GM03348 (cell line): ENCODE results near the gene HLA-DPA1.
A peak's percentile ranks its signal among the peaks of the same experiment; 100 is the strongest.
"Not testable (repeated sequence)": the region's sequence is repeated elsewhere in the genome, so short reads cannot be mapped to it uniquely, and the experiment has no call there.

Source experiments
- DNase-seq: peaks from one replicate; pipeline ENCODE4 v3.0.0; 2012; ENCODE audit warnings: low spot score

The HLA-DPA1 gene

GRCh38 chr6:33073431-33073871, at the start of gene HLA-DPA1:
HLA-DPA1 (minus strand) TSS chr6:33073649.
- peak; percentile 80 for DNase-seq

GRCh38 chr6:33123181-33123580, 49.7 kb upstream of the HLA-DPA1 start:
- DNase-seq: no peak

- DNase-seq: no peak
Observed at GRCh38 chr6:33120001-33120400, 46.6 kb upstream of the HLA-DPA1 start.

DNA sequence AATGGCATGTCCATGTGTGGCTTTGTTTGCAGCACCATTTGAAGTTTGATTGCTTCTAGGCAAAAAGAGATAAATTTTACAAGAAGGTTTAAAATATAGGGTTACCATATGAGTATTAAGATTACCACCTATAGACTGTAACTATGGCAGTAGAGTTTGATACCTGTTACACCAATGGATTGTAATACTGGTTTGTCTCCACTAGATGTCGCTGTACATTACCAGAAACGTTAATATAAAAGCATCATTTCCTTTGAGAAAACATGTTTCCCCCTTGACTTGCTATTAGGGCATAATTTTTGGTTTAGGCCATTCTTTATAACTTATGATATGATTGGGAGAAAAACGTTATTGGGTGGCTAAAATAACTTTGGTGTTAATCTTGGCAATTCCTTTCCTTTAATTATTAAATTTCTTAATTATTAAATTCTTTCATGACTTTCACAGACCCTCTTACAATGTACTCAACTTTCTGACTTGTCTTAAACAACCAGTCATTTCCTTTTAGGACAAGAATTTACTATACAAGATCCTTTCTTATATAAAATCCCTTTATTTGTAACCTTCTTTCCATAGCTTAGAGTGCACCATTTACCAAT, 45.2 kb upstream of the HLA-DPA1 start:
- peak; percentile 47 for DNase-seq

DNA sequence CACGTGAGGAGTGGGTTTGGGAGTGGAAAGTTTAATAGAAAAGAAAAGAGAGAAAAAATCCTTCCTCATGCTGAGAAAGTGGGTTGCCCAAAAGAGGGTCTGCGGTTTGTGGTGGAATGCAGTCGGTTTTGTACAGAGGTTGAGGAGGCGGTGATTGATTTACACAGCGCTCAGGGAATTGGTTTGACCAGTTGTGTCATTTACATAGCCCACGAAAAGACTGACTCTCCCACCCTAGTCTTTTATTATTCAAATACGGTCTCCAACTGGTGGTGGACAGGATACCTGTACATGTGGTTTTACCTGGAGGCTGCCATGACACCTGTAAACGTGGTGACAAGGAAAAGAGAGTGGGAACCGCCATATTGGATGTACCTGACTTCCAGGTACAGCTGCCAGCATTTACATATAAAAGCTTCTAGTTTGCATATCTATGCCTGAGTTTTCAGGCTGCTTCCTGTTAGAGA, 44.4 kb upstream of the HLA-DPA1 start:
- no peak for DNase-seq

DNA sequence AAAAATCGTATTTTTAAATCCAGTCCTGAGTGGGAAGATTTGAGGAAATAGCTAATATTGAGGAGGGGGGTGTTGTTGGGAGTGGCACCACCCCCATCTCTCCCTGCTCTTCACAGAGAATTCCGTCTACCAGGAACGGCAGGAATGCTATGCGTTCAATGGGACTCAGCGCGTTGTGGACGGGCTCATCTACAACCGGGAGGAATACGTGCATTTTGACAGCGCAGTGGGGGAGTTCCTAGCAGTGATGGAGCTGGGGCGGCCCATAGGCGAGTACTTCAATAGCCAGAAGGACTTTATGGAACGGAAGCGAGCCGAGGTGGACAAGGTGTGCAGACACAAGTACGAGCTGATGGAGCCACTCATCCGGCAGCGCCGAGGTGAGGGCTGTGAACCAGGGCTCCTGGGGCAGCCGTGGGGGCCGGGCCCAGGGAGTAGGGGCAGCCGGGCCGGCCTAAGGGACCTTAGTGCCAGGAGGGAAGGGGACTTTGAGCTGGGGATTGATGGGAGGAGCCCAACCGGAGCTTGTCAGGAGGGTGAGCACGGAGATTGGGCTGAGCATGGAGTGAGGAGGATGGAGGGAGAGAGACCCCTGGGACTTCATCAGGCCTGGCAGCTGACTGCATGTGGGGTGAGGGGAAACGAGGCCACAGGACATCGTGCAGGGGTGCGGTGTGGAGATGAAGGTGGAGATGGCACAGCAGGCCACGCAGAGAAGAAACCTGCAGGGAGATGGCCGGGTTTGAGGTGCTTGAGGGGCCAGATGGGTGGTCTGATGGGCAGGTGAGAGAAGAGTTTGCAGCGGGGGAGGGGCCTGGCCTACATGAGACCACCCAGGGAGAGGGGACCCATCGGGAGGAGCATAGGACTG, 43.6 kb upstream of the HLA-DPA1 start:
- DNase-seq: no peak

- no peak for DNase-seq
Observed at GRCh38 chr6:33116417-33116816, 43.0 kb upstream of the HLA-DPA1 start.

DNA sequence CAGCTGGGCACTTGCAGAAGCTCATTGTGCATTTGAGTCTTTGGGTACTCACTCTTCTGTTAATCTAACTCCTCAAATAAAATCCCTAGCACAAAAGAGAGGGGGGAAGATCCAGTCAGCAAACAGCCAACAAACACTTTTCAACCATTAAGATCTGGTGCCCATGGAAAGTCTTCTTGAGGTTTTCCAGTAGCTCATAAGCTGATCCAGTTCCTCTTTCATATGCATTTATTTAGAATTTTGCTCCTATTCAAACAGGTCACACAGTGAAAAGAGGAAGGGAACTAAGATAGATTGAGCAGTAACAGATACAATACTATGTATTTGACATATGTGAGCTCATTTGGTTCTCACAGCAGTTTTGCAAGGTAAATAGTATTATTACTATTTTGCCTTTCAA, 41.0 kb upstream of the HLA-DPA1 start:
- no peak for DNase-seq

DNA sequence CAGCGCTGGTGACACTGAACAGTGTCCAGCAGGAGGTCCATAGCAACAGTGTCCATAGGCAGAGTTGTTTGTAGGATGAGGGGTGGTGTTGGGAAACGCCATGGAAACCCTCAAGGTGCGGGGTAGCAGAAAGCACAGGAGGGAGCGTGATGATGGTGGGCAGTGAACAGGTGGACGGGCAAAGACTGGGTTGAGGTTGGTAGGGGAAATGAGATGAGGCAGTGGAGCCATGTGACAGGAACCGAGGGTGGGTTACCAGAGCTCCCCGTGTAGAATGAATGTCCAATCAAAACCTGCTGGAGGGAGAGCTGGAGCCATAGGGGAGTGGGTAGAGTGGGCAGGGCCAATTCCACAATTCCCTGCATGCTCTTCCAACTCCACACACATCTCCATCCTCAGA, 40.3 kb upstream of the HLA-DPA1 start:
- DNase-seq: no peak

DNA sequence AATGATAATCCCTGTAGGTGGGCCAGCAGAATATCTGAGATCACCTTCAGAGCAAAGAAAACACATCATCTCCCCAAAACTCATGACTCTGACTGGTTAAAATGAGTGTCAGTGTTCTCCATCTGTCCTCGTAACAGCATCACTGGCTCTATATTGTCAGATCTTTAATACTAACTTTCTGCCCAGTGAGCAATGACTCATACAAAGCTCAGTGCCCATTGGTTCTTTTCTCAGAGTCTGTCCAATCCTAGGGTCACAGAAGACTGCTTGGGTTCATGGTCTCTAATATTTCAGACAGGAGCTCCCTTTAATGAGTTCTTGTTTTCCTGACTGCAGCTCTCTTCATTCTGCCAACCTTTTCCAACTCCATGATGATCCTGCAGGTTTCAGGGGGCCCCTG, 38.7 kb upstream of the HLA-DPA1 start:
- peak; percentile 78 for DNase-seq

- DNase-seq: no peak
Observed at GRCh38 chr6:33108307-33108706, 34.9 kb upstream of the HLA-DPA1 start.

DNA sequence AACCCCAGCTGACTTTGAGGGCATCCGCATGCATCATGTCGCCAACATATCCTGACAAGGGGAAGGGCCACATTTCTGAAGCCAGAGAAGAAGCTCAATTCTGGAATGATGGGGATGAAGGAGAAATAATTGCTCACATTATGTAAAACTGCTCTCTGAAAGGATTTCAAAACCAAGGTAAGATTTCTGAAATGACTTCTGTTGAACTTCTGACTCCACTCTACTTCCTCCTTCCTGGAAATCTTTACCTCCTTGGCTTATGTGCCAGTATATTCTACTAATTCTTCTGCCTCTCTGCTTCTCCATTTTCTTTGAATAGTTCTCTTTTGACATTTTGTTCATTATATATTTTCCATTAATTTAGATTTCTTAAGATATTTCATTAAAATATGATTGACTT, 34.2 kb upstream of the HLA-DPA1 start:
- DNase-seq: no peak

GRCh38 chr6:33105916-33106871, 32.7 kb upstream of the HLA-DPA1 start:
- no peak for DNase-seq

DNA sequence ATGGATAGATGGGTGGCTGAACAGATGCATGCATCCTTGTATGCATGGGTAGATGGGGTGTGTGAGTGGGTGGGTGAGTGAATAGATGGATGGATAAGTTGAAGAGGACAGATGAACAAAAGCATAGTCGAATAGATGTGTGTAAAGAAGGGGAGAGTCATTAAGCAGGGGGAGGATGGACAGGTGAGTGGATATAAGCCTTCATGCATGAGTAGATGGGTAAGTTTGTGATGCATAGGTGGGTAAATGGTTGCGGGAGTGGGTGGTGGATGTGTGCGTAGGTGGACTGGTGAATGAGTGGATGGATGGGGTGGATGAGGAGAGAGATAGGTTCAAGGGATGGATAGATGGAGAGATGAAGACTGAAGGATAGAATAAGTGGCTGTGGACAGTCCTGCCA, 31.9 kb upstream of the HLA-DPA1 start:
- no peak for DNase-seq

DNA sequence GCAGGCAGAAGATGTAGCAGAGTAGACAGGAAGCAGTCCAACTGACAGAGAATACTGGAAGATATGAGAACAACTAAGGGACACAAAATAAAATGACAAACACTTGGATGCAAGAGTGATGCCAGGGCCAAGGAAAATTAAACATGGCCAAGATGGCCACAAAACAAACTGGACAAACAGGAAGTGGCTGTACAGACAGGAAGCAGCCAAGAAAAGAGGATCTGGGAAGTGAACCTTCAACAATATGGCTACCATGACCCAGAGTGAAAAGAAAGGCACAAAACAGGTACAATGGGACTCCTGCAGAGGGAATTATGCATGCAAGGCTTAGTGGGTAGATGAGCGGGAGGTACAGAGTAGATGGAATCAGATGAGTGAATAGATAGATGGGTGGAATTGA, 31.4 kb upstream of the HLA-DPA1 start:
- DNase-seq: no peak

DNA sequence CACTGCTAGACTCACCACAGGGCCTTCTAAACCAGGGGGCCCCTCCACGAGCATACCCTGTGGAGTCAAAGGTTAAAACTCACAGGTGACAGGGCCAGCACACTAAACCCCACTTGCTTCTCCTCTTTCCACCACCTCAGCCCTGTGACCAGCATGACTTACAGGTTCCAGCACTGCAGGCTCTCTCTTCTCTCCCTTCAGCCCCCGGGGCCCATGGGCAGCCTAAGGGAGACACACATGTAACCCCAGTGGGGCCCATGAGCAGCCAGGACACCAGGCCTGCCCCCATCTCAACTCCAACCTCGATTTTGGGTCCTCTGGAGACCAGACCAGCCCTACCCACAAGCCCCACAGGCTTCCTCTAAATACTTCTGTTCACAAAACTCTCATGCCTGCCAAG, 30.3 kb upstream of the HLA-DPA1 start:
- no peak for DNase-seq

DNA sequence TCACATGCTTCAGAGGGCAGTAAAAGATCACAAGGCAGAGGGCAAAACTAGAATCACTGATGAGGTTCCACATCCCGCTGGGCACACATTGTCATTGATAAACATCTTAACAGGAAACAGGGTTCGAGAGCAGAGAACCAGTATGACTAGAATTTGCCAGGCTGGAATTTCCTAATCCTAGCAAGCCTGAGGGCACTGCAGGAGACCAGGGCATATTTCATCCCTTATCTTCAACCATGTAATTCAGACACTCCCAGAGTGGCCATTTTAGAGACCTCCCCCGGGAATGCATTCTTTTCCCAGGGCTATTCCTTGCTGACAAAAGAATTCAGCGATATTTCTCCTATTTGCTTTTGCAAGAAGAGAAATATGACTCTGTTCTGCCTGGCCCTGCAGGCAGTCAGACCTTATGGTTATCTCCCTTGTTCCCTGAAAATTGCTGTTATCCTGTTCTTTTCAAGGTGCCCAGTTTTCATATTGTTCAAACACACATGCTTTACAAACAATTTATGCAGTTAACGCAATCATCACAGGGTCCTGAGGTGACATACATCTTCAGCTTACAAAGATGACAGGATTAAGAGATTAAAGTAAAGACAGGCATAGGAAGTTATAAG, 27.8 kb upstream of the HLA-DPA1 start:
- not testable (repeated sequence) for DNase-seq

DNA sequence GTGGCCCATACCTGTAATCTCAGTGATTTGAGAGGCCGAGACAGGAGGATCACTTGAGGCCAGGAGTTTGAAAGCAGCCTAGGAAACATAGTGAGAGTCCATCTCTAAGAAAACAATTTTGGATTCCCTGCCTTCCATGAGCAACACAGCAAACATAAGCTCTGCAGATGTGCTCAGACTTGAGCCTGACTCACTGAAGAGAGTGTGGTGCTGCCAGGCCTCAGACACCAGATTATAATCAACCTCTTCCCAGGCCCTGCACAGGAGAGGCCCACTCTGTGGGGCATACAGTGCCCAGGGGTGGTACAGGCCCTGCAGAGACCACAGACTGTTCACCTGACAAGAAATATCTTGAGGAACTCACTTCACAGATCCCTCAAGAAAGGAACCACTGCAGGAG, 22.2 kb upstream of the HLA-DPA1 start:
- DNase-seq: peak; percentile 44

- DNase-seq: no peak
Observed at GRCh38 chr6:33093855-33094254, 20.4 kb upstream of the HLA-DPA1 start.

GRCh38 chr6:33092385-33092784, 18.9 kb upstream of the HLA-DPA1 start:
- DNase-seq: no peak

- no peak for DNase-seq
Observed at GRCh38 chr6:33091957-33092356, 18.5 kb upstream of the HLA-DPA1 start.
